ENCODE data around the gene OR4D6.
A peak's percentile ranks its signal among the peaks of the same experiment; 100 is the strongest.

The OR4D6 gene

GRCh38 chr11:59427068-59427382 lies 29.7 kb upstream of the OR4D6 start:
- H3K4me1 ChIP-seq (ENCODE audit: insufficient read depth, low read length, severe bottlenecking), result no peaks in the 10 kb centered on the region
- no peaks in the 10 kb centered on the region for H3F3A ChIP-seq (ENCODE audit: insufficient read depth, low read length)
- no peak overlapping the region for H3K4me3 ChIP-seq (ENCODE audit: low read depth, low read length, poor library complexity, severe bottlenecking)
- H3K9me2 ChIP-seq (ENCODE audit: low read depth, low read length), result no peaks in the 10 kb centered on the region
- H3K27me3 ChIP-seq (ENCODE audit: insufficient read depth, low read length), result no peaks in the 10 kb centered on the region
- H3K36me3 ChIP-seq (ENCODE audit: insufficient read depth, low read length), result no peaks in the 10 kb centered on the region
- H4K20me1 ChIP-seq (ENCODE audit: insufficient read depth, low read length), result no peaks in the 10 kb centered on the region
- no peaks in the 10 kb centered on the region for H3K79me2 ChIP-seq (ENCODE audit: insufficient read depth, low read length)
- no peaks in the 10 kb centered on the region for H3K9me3 ChIP-seq (ENCODE audit: low read length)
- no peak overlapping the region for H3K4me2 ChIP-seq (ENCODE audit: low read length)
- no peak for TF ChIP-seq EZH2 (IDR thresholded peaks at IDR 0.05; ENCODE audit: borderline replicate concordance, low read length)
- TF ChIP-seq, protein P1, sequence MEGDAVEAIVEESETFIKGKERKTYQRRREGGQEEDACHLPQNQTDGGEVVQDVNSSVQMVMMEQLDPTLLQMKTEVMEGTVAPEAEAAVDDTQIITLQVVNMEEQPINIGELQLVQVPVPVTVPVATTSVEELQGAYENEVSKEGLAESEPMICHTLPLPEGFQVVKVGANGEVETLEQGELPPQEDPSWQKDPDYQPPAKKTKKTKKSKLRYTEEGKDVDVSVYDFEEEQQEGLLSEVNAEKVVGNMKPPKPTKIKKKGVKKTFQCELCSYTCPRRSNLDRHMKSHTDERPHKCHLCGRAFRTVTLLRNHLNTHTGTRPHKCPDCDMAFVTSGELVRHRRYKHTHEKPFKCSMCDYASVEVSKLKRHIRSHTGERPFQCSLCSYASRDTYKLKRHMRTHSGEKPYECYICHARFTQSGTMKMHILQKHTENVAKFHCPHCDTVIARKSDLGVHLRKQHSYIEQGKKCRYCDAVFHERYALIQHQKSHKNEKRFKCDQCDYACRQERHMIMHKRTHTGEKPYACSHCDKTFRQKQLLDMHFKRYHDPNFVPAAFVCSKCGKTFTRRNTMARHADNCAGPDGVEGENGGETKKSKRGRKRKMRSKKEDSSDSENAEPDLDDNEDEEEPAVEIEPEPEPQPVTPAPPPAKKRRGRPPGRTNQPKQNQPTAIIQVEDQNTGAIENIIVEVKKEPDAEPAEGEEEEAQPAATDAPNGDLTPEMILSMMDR (IDR thresholded peaks at IDR 0.05; ENCODE audit: low read length), result no peak
- no peak overlapping the region for H2AFZ ChIP-seq (ENCODE audit: low read length)
- H3K27ac ChIP-seq (ENCODE audit: low read depth, low read length, poor library complexity, severe bottlenecking), result no peak overlapping the region
- H3K9ac ChIP-seq (ENCODE audit: low read length), result no peak overlapping the region

- no peaks in the 10 kb centered on the region for H3K27me3 ChIP-seq (ENCODE audit: insufficient read depth, low read length)
- H2AFZ ChIP-seq (ENCODE audit: low read length), result no peak overlapping the region
- H3K9me3 ChIP-seq (ENCODE audit: low read length), result no peaks in the 10 kb centered on the region
- H3F3A ChIP-seq (ENCODE audit: insufficient read depth, low read length), result no peaks in the 10 kb centered on the region
- no peaks in the 10 kb centered on the region for H3K9me2 ChIP-seq (ENCODE audit: low read depth, low read length)
- no peaks in the 10 kb centered on the region for H3K4me1 ChIP-seq (ENCODE audit: insufficient read depth, low read length, severe bottlenecking)
- H3K27ac ChIP-seq (ENCODE audit: low read depth, low read length, poor library complexity, severe bottlenecking), result no peak overlapping the region
- H3K9ac ChIP-seq (ENCODE audit: low read length), result no peak overlapping the region
- no peaks in the 10 kb centered on the region for H3K79me2 ChIP-seq (ENCODE audit: insufficient read depth, low read length)
- no peaks in the 10 kb centered on the region for H4K20me1 ChIP-seq (ENCODE audit: insufficient read depth, low read length)
- no peak for TF ChIP-seq EZH2 (IDR thresholded peaks at IDR 0.05; ENCODE audit: borderline replicate concordance, low read length)
- TF ChIP-seq, protein P1 (IDR thresholded peaks at IDR 0.05; ENCODE audit: low read length), result peak; percentile 81
- H3K4me3 ChIP-seq (ENCODE audit: low read depth, low read length, poor library complexity, severe bottlenecking), result no peak overlapping the region
- H3K36me3 ChIP-seq (ENCODE audit: insufficient read depth, low read length), result no peaks in the 10 kb centered on the region
- H3K4me2 ChIP-seq (ENCODE audit: low read length), result no peak overlapping the region
Observed at GRCh38 chr11:59429924-59430516, 26.7 kb upstream of the OR4D6 start.

GRCh38 chr11:59436169-59436568 lies 20.6 kb upstream of the OR4D6 start, which contains the start of gene OR5A1:
Gene OR5A1, plus strand, starts transcription at chr11:59436469. Its CDS starts 6,700 bp downstream, at chr11:59443169.
- no peaks in the 10 kb centered on the region for H4K20me1 ChIP-seq (ENCODE audit: insufficient read depth, low read length)
- no peaks in the 10 kb centered on the region for H3F3A ChIP-seq (ENCODE audit: insufficient read depth, low read length)
- no peak within 1 kb of the TSS for H3K4me2 ChIP-seq (ENCODE audit: low read length)
- H3K79me2 ChIP-seq (ENCODE audit: insufficient read depth, low read length), result no peaks in the 10 kb centered on the region
- H3K9me2 ChIP-seq (ENCODE audit: low read depth, low read length), result no peaks in the 10 kb centered on the region
- no peaks in the 10 kb centered on the region for H3K36me3 ChIP-seq (ENCODE audit: insufficient read depth, low read length)
- H3K27ac ChIP-seq (ENCODE audit: low read depth, low read length, poor library complexity, severe bottlenecking), result no peak within 1 kb of the TSS
- no peak for TF ChIP-seq EZH2 (IDR thresholded peaks at IDR 0.05; ENCODE audit: borderline replicate concordance, low read length)
- TF ChIP-seq, protein P1 (IDR thresholded peaks at IDR 0.05; ENCODE audit: low read length), result no peak
- no peak within 1 kb of the TSS for H3K9ac ChIP-seq (ENCODE audit: low read length)
- H3K4me3 ChIP-seq (ENCODE audit: low read depth, low read length, poor library complexity, severe bottlenecking), result no peak within 1 kb of the TSS
- no peaks in the 10 kb centered on the region for H3K27me3 ChIP-seq (ENCODE audit: insufficient read depth, low read length)
- H3K9me3 ChIP-seq (ENCODE audit: low read length), result no peaks in the 10 kb centered on the region
- H2AFZ ChIP-seq (ENCODE audit: low read length), result no peak within 1 kb of the TSS
- H3K4me1 ChIP-seq (ENCODE audit: insufficient read depth, low read length, severe bottlenecking), result no peaks in the 10 kb centered on the region
